ENCODE results near the gene ARHGAP6.
A peak's percentile ranks its signal among the peaks of the same experiment; 100 is the strongest.
"Not testable (repeated sequence)": the region's sequence is repeated elsewhere in the genome, so short reads cannot be mapped to it uniquely, and the experiment has no call there.

The ARHGAP6 gene

DNA sequence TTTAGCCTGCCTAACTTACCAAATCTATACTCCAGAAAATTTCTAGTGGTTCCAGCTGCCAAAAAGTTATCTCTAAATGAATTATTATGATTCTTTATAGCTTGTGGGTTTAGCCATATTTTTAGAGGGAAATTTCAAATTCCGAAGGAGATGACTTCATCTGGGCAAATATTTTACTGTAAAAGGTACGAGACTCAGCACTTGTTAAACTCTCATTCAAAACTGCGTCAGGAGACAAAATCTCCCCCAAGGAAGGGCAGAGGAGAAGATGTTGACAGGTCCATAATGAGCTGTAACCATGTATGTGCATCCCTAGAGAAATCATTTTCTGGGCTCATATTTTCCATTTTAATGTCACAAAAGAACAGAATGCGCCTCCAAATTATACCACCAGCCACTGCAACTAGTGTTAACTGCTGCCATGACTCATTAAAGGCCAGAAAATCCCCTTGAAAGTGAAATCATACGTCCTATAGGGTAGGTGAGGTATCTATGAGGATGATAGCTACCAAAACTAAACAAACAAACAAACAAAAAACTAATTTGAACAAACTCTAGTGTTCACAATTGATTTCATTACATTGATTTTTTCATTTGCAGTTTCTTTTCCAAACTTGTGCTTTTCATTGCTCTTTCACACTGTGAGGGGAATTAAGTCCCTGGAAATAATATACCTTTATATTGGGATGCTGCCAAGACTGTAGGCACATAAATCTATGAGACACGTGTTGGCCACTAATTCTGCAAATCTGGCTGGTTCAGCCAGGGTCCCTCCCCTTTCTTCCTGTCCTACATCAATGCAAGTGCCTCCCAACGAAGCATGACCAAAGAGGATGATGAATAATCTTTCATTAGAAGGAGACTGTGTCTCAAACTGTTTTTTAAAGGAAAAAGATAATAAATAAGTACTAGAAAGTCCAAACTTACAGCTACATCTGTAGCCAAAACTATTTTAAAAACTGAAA is 85.8 kb downstream of the ARHGAP6 start:
- DNase-seq (ENCODE audit: low read depth in 2 of 2): no peak

GRCh38 chrX:11578301-11578700 is 87.4 kb downstream of the ARHGAP6 start:
- DNase-seq (ENCODE audit: low read depth in 2 of 2): not testable (repeated sequence)

DNA sequence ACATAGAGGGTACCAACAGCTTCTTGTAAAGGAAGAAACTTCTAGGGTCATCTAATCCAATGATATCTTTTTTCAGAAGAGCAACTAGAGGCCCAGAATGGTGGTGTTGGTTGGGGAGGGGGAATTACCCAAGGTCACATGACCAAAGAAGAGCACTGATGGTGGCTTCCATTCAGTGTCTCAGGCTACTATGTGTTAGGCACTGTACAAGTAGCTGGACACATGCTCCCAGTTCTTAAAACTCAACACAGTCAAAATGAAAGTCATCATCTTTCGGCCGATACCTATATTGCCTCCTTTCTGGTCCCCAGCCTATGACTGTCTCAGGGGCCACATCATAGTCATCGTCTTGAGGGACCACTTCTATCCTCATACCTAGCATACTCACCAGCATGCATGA is 88.1 kb downstream of the ARHGAP6 start:
- DNase-seq (ENCODE audit: low read depth in 2 of 2): no peak

DNA sequence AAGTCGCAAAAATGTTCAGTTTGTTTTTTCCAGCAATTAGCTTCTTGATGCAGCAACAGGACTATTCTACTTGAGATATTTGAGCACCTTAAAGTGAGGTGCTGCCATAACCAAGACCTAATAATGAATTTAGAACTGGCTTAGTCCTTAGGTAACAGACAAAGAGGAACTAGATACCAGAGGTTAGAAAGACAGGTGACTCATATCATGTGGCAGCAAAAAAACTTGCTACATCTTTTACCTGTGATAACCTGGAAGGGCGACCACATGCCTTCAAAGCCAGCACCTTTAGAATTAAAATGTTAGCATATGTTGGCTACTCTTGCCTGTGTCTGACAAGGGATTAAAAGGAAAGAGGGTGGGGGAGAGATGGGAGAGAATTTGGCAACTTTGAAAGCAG is 90.4 kb downstream of the ARHGAP6 start:
- DNase-seq (ENCODE audit: low read depth in 2 of 2): no peak

DNA sequence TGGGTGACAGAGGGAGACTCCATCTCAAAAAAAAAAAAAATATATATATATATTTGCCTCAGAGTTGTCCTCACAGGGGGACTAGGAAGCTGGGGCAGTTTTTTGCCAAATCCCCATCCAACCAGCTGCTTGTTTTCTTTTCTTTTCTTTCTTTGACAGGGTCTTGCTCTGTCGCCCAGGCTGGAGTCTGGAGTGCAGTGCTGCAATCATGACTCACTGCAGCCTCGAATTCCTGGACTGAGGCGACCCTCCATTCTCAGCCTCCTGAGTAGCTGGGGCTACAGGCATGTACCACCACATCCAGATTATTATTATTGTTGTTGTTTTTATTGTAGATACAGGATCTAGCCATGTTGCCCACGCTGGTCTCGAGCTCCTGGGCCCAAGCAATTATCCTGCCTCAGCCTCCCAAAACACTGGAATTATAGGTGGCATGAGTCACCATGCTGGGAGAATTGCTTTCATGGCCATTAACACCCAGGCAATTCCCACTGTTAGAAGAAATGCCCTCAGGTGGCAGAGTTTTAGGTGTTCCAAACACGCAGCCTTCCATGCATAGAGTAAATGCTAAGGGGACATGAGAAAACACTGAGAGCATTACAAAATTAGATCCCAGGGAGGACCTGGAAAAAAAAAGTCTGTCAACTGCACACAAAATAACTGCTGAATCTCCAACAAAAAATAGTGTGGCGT is 98.0 kb downstream of the ARHGAP6 start:
- DNase-seq (ENCODE audit: low read depth in 2 of 2): no peak

GRCh38 chrX:11566789-11567188 is 98.9 kb downstream of the ARHGAP6 start:
- DNase-seq (ENCODE audit: low read depth in 2 of 2): no peak

DNA sequence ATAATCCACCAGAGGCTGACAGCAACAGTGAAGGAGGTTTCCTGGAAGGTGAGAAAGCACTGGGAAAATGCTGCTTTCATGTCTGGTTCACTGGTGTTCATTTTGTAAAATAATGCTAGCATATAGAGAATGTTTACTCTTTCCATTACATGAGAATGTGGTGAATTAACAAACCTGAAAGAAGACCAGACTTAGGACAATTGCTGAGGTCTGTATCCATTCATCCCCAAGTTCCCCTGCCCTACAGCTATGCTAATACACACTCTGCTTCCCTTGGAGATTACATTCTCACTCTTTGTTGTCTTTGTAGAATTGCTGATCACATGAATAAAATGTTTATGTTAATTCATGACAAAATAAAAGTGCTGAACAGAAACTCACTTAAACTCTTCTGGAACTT is 99.5 kb downstream of the ARHGAP6 start:
- no peak for DNase-seq (ENCODE audit: low read depth in 2 of 2)

DNA sequence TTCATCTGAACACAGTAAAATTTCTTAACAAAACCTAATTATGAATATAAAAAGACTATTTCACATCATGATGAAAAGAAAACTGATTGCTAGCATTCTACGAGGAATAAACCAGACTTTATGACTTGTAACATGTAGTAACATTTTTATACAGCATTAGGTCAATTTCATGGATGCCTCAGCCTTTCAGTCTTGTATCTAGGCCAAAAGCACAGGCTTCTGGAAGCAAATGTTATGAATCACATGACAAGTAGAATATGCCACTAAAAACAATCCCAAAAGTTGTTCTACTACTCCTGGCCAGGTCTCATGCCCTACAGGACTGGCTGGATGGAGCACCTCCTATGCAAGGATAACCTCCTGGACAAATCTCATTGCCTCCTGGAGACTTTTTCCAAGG is 101.2 kb downstream of the ARHGAP6 start:
- DNase-seq (ENCODE audit: low read depth in 2 of 2): no peak

DNA sequence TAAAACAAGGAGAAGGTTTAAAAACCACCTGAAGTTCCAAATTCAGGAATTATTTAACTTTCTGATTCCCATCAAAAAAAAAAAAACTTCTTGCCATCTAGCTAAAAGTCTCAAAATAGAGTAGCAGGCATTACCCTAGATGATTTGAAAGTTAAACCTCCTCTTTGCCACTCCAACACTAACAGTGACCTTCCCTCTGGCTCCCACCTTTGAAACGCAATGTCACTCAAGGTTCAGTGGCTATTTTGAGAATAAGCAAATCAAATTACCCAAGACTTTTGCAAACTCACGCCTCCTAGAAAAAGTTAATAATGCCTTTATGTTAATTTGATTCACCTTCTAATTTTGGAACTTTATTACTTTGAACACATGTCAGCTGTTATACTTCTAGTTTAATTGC is 103.2 kb downstream of the ARHGAP6 start:
- DNase-seq (ENCODE audit: low read depth in 2 of 2): no peak

DNA sequence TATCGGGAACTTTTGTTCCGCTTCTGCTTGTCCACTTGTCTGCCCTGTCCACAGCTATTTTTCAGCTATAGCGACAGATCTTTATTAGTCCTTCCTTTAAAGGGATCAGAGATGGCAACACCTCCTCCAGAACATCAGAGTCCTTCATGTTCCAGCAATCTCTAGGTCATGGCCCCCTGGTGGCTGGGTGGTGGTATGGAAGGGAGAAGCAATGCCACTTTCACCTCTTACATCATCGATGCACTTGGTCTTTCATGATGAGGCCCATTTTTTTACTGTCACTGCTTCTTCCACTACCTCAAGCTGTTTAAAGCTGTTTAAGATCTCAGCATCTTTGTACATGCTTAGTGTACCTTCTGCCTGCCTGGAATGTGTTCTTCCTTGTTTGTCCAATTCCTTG is 106.7 kb downstream of the ARHGAP6 start:
- DNase-seq (ENCODE audit: low read depth in 2 of 2): no peak

- peak in 1 of 2 experiments; percentile 27 for DNase-seq (ENCODE audit: low read depth in 2 of 2)
Observed at GRCh38 chrX:11557120-11557519, 108.6 kb downstream of the ARHGAP6 start.

DNA sequence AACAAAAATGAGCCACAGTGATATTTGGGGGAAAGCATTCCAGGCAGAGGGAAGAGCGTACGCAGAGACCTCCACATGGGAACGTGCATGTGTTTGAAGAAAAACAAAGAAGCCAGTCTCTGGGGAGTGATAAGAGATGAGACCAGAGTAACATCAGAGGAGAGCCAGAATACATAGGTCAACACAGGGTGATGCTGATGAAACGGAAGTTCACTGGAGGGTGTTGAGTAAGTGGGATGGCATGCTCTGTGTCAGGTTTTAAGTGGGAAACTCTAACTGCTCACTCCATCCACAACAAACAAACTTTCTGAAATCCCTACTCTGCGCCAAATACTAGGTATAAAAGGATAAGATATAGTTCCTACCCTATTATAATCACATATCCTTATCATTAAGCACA is 110.0 kb downstream of the ARHGAP6 start:
- DNase-seq (ENCODE audit: low read depth in 2 of 2): no peak

DNA sequence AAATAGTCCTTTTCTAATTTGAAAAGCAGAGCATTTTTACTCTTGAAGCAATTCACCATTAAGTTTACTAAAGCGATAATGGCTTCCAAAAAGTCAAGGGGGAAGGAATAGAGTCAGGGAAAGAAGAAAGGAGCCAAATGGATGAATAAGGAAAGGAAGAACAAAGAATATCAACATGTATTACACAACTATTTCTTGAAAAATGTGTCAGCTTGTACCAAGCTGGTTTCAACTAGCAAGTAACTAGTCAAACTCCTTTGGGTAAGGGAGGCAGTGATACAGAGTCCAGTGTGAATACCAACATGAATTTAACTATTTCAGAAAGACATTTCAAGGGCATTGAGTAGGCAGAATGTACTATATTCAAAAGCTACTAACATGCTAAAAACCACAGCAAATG is 112.1 kb downstream of the ARHGAP6 start:
- DNase-seq (ENCODE audit: low read depth in 2 of 2): no peak

GRCh38 chrX:11551151-11551550 is 114.6 kb downstream of the ARHGAP6 start:
- DNase-seq (ENCODE audit: low read depth in 2 of 2): no peak

DNA sequence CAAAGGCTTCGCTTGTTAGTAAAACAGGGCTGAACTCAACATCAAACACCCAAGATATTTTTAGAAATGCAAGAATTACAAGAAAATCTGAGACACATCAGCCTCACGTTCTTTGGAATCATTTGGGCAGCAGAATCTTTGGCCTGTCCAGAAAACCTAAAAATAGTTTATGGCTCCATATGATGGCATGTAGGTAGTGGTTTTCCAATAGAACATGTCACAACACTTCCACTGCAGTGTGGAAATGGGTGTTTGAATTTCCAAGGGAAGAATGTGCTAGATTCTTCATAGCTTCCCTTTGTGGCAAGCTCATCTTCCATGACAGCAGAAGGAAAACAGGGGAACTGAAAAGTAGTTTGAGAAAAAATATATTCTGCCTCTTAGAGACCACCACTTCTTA is 118.8 kb downstream of the ARHGAP6 start:
- no peak for DNase-seq (ENCODE audit: low read depth in 2 of 2)

- DNase-seq (ENCODE audit: low read depth in 2 of 2): no peak
Observed at GRCh38 chrX:11543249-11543648, 122.5 kb downstream of the ARHGAP6 start.

DNA sequence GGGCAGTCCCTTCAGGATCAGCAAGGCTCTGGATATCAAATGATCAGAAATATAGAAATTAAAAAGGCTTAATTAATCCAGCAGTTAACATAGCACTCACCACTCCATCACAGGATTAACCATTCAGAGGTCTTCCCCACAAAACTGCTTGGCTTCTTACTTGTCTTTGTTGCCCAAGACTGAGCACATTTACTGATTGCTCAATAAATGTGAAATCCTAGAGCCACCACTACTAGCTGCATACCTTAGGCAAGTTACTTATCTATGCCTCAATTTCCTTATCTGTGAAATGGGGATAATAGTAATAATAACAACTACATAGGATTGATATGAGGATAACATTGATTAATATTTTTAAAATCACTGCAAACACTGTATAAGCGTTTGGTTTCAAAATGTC is 124.2 kb downstream of the ARHGAP6 start:
- DNase-seq (ENCODE audit: low read depth in 2 of 2): no peak

DNA sequence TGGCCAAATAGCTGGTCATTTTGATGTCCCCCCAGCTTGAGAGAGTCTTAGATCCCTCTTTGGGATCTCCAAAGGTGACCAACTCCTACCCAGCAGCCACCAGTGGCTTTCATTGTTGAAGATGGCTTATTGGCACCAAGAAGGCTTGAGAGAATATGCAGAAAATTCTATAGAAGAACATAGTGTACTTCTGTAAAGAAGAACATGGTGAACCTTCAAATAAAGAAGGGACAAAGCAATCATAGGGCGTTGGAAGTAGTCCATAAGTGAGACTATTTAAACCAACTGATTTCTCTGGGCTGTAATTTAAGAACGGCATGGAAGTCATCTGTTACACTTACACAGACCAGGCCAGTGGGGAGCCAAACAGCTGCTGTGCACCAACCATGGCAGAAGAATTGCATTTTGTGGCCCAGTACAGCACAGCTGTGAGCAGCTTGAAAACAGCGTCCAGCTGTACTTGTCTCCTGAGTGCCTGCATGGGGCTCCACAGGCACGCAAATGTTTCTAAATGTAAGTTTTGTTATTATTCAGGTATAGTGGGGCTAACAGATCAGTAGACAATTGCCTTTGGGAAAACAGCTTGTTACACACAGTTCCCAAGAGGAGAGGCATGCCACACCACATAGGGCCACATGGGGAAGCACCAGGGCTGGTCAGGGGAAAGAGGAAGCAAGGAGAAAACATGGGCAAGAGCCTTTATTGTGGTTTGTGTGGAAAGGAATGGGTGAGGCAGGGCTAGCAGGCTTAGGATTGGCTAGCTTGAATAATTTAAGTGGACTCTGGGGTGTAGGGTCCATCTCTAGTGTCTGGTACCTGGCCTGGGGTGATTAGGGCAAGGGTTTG is 125.0 kb downstream of the ARHGAP6 start:
- no peak for DNase-seq (ENCODE audit: low read depth in 2 of 2)

DNA sequence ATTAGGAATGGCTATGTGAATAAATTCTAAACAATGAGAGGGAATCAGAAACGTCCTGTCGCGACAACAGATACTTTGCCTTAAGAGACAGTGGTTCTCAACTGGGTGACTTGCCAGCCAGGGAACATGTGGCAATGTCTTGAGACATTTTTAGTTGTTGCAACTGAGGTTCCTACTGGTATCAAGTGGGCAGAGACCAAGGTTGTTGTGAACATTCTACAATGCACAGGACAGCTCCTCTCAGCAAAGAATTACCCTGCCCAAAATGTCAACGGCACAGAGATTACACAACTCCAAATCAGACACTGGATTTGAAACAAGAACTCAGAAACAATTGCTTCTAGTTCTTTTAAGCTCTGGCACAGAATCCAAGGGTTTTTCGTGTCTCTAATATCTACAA is 128.6 kb downstream of the ARHGAP6 start:
- no peak for DNase-seq (ENCODE audit: low read depth in 2 of 2)

DNA sequence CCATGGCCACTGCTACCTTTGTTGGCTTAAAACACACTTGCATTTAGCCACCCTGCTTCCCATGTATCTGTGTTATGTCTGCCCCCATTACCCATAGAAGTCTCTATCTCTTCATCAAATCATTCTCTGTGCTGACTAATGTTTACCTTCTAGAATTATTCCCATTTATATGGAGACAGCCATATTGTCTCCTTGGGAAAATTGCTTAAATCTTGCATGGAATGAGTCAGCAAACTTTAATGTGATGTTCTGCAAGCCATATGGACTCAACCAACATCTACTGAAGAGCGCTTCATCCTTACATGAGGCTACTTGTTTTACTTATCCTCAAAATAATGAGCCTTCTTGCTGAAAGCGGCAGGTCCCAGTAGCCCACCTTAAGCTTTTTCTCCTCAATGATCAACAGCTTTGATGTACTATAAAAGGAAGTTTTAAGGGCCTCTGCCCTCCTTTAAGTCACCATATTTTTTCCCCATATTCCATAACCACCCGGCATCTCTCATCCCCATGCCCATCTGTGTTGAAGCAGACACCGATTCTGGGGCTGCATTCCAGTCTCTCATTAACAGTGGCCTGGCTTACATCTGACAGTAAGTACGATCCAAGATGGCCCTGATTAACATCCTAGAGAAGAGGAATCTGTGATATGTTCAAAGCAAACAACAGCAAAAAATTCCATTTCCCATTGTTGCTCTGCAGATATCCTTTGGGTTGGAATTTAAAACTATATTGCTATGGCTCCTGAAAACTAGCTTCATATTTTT is 130.4 kb downstream of the ARHGAP6 start:
- DNase-seq (ENCODE audit: low read depth in 2 of 2): no peak

- peak; percentile 40 to 46 for DNase-seq (ENCODE audit: low read depth in 2 of 2)
Observed at GRCh38 chrX:11533199-11533651, 132.5 kb downstream of the ARHGAP6 start.
